HEK293T (cell line): ENCODE results near the gene ANO5.

ENCODE experiments used
- ARNT ChIP-seq: fragments of 450-650 bp; IDR thresholded peaks from 2 replicates; pipeline ENCODE4 v1.6.1; 2017; ENCODE audit warnings: mild to moderate bottlenecking
- BHLHE40 ChIP-seq: fragments of 450-650 bp; IDR thresholded peaks from 2 replicates; pipeline ENCODE4 v1.6.1; 2016; ENCODE audit warnings: mild to moderate bottlenecking, moderate library complexity, borderline replicate concordance
- FOXA1 ChIP-seq: fragments of 450-650 bp; IDR thresholded peaks from 2 replicates; pipeline ENCODE4 v1.6.1; 2016; ENCODE audit warnings: mild to moderate bottlenecking
- FOXK2 ChIP-seq: fragments of 450-650 bp; IDR thresholded peaks from 2 replicates; pipeline ENCODE4 v1.6.1; 2016; ENCODE audit warnings: mild to moderate bottlenecking
- FOXM1 ChIP-seq: fragments of 450-650 bp; IDR thresholded peaks from 2 replicates; pipeline ENCODE4 v1.6.1; 2017; ENCODE audit warnings: mild to moderate bottlenecking, borderline replicate concordance
- HDGF ChIP-seq: fragments of 450-650 bp; IDR thresholded peaks from 2 replicates; pipeline ENCODE4 v1.6.1; 2017; ENCODE audit warnings: antibody characterized with exemption, borderline replicate concordance
- L3MBTL2 ChIP-seq: fragments of 450-650 bp; conservative IDR thresholded peaks from 2 replicates; pipeline ENCODE4 v1.6.1; 2016; ENCODE audit warnings: mild to moderate bottlenecking
- NFRKB ChIP-seq: fragments of 450-650 bp; IDR thresholded peaks from 2 replicates; pipeline ENCODE4 v1.6.1; 2016; ENCODE audit warnings: mild to moderate bottlenecking, moderate library complexity
- SP1 ChIP-seq: fragments of 450-650 bp; IDR thresholded peaks from 2 replicates; pipeline ENCODE4 v1.6.1; 2017
- SUZ12 ChIP-seq: fragments of 450-650 bp; IDR thresholded peaks from 2 replicates; pipeline ENCODE4 v1.6.1; 2016; ENCODE audit warnings: mild to moderate bottlenecking
- TARDBP ChIP-seq: fragments of 450-650 bp; IDR thresholded peaks from 2 replicates; pipeline ENCODE4 v1.6.1; 2016
- ZNF384 ChIP-seq: fragments of 450-650 bp; IDR thresholded peaks from 2 replicates; pipeline ENCODE4 v1.6.1; 2016
- TF ChIP-seq, protein P1 (sequence below): fragments of 450-650 bp; IDR thresholded peaks from 2 replicates; pipeline ENCODE4 v1.6.1; 2016

DNA sequence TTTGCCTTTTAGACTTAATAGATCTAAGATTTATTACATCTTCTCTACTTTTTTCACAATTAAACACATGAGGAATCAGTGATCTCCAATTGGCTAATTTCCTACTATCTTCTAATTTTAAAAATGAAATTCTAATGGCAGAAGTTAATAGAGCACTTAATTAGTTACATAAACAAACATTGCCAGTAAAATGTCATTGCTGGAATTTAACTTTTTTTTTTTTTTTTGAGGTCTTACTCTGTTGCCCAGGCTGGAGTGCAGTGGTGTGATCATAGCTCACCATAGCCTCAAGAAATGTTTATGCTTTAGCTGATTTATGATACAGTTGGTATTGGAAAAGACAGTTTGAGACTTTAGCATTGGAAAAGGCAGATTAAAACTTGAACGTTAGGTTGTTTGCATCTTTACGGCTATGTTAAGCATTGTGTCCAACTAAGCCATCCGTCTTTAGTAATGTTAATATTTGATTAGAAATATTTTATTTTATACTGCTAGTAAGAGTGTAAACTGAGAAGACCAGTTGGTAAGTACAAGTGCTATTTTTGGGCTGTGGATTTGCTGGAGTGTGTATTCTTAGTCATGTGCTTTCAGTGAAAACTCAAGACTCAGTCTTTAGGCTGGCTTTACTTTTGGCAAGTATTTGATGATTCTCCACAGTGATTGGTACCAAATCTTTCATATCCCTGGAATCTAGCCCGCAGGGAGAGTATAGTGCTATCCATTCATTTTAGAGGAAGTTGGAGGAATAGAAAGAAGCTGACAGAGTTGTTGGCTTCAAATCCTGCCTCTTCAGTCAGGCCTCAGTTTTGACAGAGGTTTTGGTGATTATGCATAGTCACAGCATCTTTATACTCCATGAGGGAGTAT is 4.5 kb downstream of the ANO5 start:
- TF ChIP-seq FOXK2 (no peak), NFRKB (no peak), ZNF384 (peak; percentile 91), FOXA1 (no peak), HDGF (no peak), TARDBP (no peak), SP1 (no peak), ARNT (no peak), L3MBTL2 (no peak), BHLHE40 (no peak), FOXM1 (no peak), SUZ12 (no peak)
- TF ChIP-seq, protein P1, sequence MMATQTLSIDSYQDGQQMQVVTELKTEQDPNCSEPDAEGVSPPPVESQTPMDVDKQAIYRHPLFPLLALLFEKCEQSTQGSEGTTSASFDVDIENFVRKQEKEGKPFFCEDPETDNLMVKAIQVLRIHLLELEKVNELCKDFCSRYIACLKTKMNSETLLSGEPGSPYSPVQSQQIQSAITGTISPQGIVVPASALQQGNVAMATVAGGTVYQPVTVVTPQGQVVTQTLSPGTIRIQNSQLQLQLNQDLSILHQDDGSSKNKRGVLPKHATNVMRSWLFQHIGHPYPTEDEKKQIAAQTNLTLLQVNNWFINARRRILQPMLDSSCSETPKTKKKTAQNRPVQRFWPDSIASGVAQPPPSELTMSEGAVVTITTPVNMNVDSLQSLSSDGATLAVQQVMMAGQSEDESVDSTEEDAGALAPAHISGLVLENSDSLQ = peak; percentile 71
